OCI-LY3 (cell line): ENCODE data around the gene CHMP5.

ENCODE experiments used
- H2AFZ ChIP-seq: fragments of 200-600, 300-600 bp; shearing (Covaris generic); 2 replicates; pipeline ENCODE4 v1.6.0; 2014; ENCODE audit warnings: antibody characterized with exemption, low read depth, low read length
- H3K27ac ChIP-seq: fragments of 200-600, 300-600 bp; sonication (generic); 2 replicates; pipeline ENCODE4 v1.5.1; 2014; ENCODE audit warnings: mild to moderate bottlenecking, low read length, moderate library complexity, mixed read lengths
- H3K27me3 ChIP-seq: fragments of 200-600, 300-600 bp; sonication (generic); 2 replicates; pipeline ENCODE4 v1.6.1; 2014; ENCODE audit warnings: low read depth, low read length, mixed read lengths
- H3K36me3 ChIP-seq: fragments of 200-600, 300-600 bp; sonication (generic); replicated peaks from 2 replicates; pipeline ENCODE3; 2014; ENCODE audit warnings: low read depth, low read length, mixed read lengths
- H3K4me1 ChIP-seq: fragments of 300-600, 200-600 bp; sonication (generic); 2 replicates; pipeline ENCODE4 v1.6.1; 2014; ENCODE audit warnings: low read length, mixed read lengths
- H3K4me2 ChIP-seq: fragments of 200-600, 300-600 bp; sonication (generic); 2 replicates; pipeline ENCODE4 v1.6.1; 2014; ENCODE audit warnings: low read length, mixed read lengths
- H3K4me3 ChIP-seq: fragments of 300-600, 200-600 bp; sonication (generic); 2 replicates; pipeline ENCODE4 v1.5.1; 2014; ENCODE audit warnings: antibody characterized with exemption, mild to moderate bottlenecking, low read length, moderate library complexity
- H3K79me2 ChIP-seq: fragments of 300-600, 200-600 bp; shearing (Covaris generic); 2 replicates; pipeline ENCODE4 v1.6.1; 2014; ENCODE audit warnings: mild to moderate bottlenecking, low read length, mixed read lengths
- H3K9ac ChIP-seq: fragments of 300-600, 200-600 bp; shearing (Covaris generic); 2 replicates; pipeline ENCODE4 v1.6.0; 2014; ENCODE audit warnings: mild to moderate bottlenecking, low read length, moderate library complexity
- H3K9me3 ChIP-seq: fragments of 200-600, 300-600 bp; shearing (Covaris generic); 2 replicates; pipeline ENCODE4 v1.6.1; 2014; ENCODE audit warnings: low read length, mixed read lengths; ENCODE audit not compliant: insufficient read depth
- H4K20me1 ChIP-seq: fragments of 200-600, 300-600 bp; sonication (generic); 2 replicates; pipeline ENCODE4 v1.6.1; 2016; ENCODE audit warnings: low read length, mixed read lengths; ENCODE audit not compliant: insufficient read depth
- EZH2phosphoT487 ChIP-seq: fragments of 200-600 bp; shearing (Covaris generic); IDR thresholded peaks from 2 replicates; pipeline ENCODE4 v1.6.1; 2018; ENCODE audit warnings: antibody characterized with exemption, mixed run types, low read depth
- TF ChIP-seq, protein P1 (sequence below): fragments of 200-600, 300-600 bp; sonication (generic); IDR thresholded peaks from 2 replicates; pipeline ENCODE4 v1.5.1; 2014; ENCODE audit warnings: antibody characterized with exemption, low read length, low read depth

The CHMP5 gene

GRCh38 chr9:33290247-33291030 lies 25.6 kb downstream of the CHMP5 start, which contains the start of gene NFX1:
Gene NFX1 (plus strand): TSS chr9:33290516. CDS start chr9:33290573, 57 bp downstream.
- Histone ChIP-seq H3K36me3 (peaks cover 36% of the 10 kb centered on the region), H3K4me3 (peak within 1 kb of the TSS; percentile 89), H3K4me1 (peaks cover 57% of the 10 kb centered on the region), H3K9me3 (no peaks in the 10 kb centered on the region), H3K9ac (peak within 1 kb of the TSS; percentile 93), H4K20me1 (0 out of 2 replicates have a peak, but pooled peaks cover 3% of the 10 kb centered on the region), H2AFZ (peak within 1 kb of the TSS; percentile 39; the same call in 1 of the 2 replicates), H3K4me2 (peak within 1 kb of the TSS; percentile 93), H3K27ac (peak within 1 kb of the TSS; percentile 83), H3K79me2 (peaks cover 56% of the 10 kb centered on the region), H3K27me3 (no peaks in the 10 kb centered on the region)
- no peak for TF ChIP-seq EZH2phosphoT487
- TF ChIP-seq, protein P1, sequence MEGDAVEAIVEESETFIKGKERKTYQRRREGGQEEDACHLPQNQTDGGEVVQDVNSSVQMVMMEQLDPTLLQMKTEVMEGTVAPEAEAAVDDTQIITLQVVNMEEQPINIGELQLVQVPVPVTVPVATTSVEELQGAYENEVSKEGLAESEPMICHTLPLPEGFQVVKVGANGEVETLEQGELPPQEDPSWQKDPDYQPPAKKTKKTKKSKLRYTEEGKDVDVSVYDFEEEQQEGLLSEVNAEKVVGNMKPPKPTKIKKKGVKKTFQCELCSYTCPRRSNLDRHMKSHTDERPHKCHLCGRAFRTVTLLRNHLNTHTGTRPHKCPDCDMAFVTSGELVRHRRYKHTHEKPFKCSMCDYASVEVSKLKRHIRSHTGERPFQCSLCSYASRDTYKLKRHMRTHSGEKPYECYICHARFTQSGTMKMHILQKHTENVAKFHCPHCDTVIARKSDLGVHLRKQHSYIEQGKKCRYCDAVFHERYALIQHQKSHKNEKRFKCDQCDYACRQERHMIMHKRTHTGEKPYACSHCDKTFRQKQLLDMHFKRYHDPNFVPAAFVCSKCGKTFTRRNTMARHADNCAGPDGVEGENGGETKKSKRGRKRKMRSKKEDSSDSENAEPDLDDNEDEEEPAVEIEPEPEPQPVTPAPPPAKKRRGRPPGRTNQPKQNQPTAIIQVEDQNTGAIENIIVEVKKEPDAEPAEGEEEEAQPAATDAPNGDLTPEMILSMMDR, result no peak

DNA sequence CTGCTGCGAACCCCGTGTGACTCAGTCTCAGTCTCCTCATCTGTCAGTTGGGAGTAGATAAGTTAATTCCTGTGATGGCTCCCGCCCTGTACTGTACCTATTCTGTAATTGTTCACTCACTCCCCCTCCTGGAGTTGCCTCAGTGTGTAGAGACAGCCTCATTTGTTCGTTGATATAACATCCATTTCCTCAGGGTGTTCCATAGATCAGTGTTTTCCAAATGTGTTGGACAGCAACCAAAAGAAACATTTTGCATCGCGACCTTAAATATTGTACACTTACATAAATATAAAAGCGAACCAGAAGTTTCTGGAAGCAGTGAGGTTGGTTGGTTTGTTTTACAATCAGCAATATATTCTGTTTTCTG lies 26.2 kb downstream of the CHMP5 start:
- Histone ChIP-seq H3K27me3 (no peaks in the 10 kb centered on the region), H2AFZ (no peak overlapping the region), H3K4me1 (peaks cover 63% of the 10 kb centered on the region), H3K9me3 (no peaks in the 10 kb centered on the region), H4K20me1 (0 out of 2 replicates have a peak, but pooled peaks cover 3% of the 10 kb centered on the region), H3K4me2 (peak overlapping the region; percentile 93), H3K9ac (peak overlapping the region; percentile 93), H3K36me3 (peaks cover 42% of the 10 kb centered on the region), H3K4me3 (peak overlapping the region; percentile 89), H3K27ac (peak overlapping the region; percentile 83), H3K79me2 (peaks cover 61% of the 10 kb centered on the region)
- TF ChIP-seq, protein P1, result no peak
- no peak for TF ChIP-seq EZH2phosphoT487

- TF ChIP-seq, protein P1, result no peak
- TF ChIP-seq EZH2phosphoT487, result no peak
- peak overlapping the region; percentile 89; the same call in 1 of the 2 replicates for H3K4me3 ChIP-seq
- peak overlapping the region; percentile 93 for H3K4me2 ChIP-seq
These were observed 27.1 kb downstream of the CHMP5 start for GRCh38 chr9:33291901-33292300.

GRCh38 chr9:33293782-33294181 lies 28.9 kb downstream of the CHMP5 start:
- H3K4me3 ChIP-seq, result no peak overlapping the region
- no peak for TF ChIP-seq EZH2phosphoT487
- TF ChIP-seq, protein P1, result no peak

More at GRCh38 chr9:33291901-33292300, 27.1 kb downstream of the CHMP5 start:
- Histone ChIP-seq H2AFZ (no peak overlapping the region), H4K20me1 (0 out of 2 replicates have a peak, but pooled peaks cover 3% of the 10 kb centered on the region), H3K27me3 (no peaks in the 10 kb centered on the region), H3K36me3 (peaks cover 50% of the 10 kb centered on the region), H3K27ac (peak overlapping the region; percentile 98), H3K79me2 (peaks cover 70% of the 10 kb centered on the region), H3K4me1 (peaks cover 69% of the 10 kb centered on the region), H3K9me3 (no peaks in the 10 kb centered on the region), H3K9ac (no peak overlapping the region)

More at GRCh38 chr9:33293782-33294181, 28.9 kb downstream of the CHMP5 start:
- Histone ChIP-seq H3K9ac (no peak overlapping the region), H3K4me2 (no peak overlapping the region), H3K27me3 (no peaks in the 10 kb centered on the region), H3K79me2 (peaks cover 86% of the 10 kb centered on the region), H3K36me3 (peaks cover 63% of the 10 kb centered on the region), H3K9me3 (no peaks in the 10 kb centered on the region), H3K27ac (peak overlapping the region; percentile 98), H4K20me1 (0 out of 2 replicates have a peak, but pooled peaks cover 3% of the 10 kb centered on the region), H3K4me1 (peaks cover 83% of the 10 kb centered on the region), H2AFZ (no peak overlapping the region)
